Breast epithelium (tissue), 4 donors: ENCODE results near the gene CAMTA1. TPM values are rescaled to one million over a fixed set of nuclear protein-coding genes. Genes with fewer than 3 reads are reported as not detected.

ENCODE experiments used
- DNase-seq, 2 donors: peaks; one replicate each; pipeline ENCODE4 v3.0.0-alpha.2; 2019; ENCODE audit warnings: low spot score in 2 of 2
- H3K27ac ChIP-seq, 2 donors: fragments of 200-600 bp; sonication (generic) in 1 of 2; one replicate each; pipeline ENCODE4 v1.5.1; 2016 to 2019; ENCODE audit warnings: mild to moderate bottlenecking in 1 of 2
- H3K27me3 ChIP-seq, 2 donors: fragments of 200-600 bp; sonication (generic) in 1 of 2; one replicate each; pipeline versions ENCODE4 v1.5.1 to v1.6.0; 2017 to 2019; ENCODE audit warnings: control low read depth in 1 of 2, mild to moderate bottlenecking in 1 of 2
- H3K36me3 ChIP-seq: fragments of 200-600 bp; one replicate; pipeline ENCODE4 v1.5.1; 2019
- H3K4me1 ChIP-seq, 2 donors: fragments of 200-600 bp; sonication (generic); one replicate each; pipeline ENCODE4 v1.5.1; 2016 to 2019; ENCODE audit warnings: control low read depth in 1 of 2
- H3K4me3 ChIP-seq, 3 donors: fragments of 200-600 bp; sonication (generic); 1 replicate in 2 of 3; 2 replicates in 1 of 3; pipeline ENCODE4 v1.5.1; 2016 to 2019; ENCODE audit warnings: mild to moderate bottlenecking in 3 of 3, moderate library complexity in 2 of 3
- H3K9me3 ChIP-seq, 2 donors: fragments of 200-600 bp; sonication (generic) in 1 of 2; one replicate each; pipeline ENCODE4 v1.5.1; 2016 to 2019; ENCODE audit warnings: control low read depth in 1 of 2
- POLR2A ChIP-seq: fragments of 450-650 bp; IDR thresholded peaks from one replicate; pipeline ENCODE4 v1.6.1; 2016; ENCODE audit warnings: antibody characterized with exemption, mild to moderate bottlenecking, moderate library complexity
- POLR2AphosphoS5 ChIP-seq, 3 donors: sonication (generic); formaldehyde crosslinking; IDR thresholded peaks; one replicate each; pipeline ENCODE4 v1.6.1; 2017; ENCODE audit warnings: antibody characterized with exemption in 3 of 3
- intact Hi-C: fragments of 100-400 bp; cut with DNase I; formaldehyde crosslinking; loops from one replicate; pipeline ENCODE4 v1.15.1; 2023; ENCODE audit warnings: low total_unique reads
- total RNA-seq, 3 donors: library from RNA; depleted of rRNA; stranded (reverse); fragments of >200 nt; gene quantifications; one replicate each; pipeline ENCODE4 v1.1.0, GENCODE V29; 2016
- TF ChIP-seq, protein P1 (sequence below), 3 donors: fragments of 450-650 bp; IDR thresholded peaks; one replicate each; pipeline ENCODE4 v1.5.1; 2016 to 2017; ENCODE audit warnings: antibody characterized with exemption in 3 of 3, mild to moderate bottlenecking in 3 of 3, moderate library complexity in 3 of 3

Gene CAMTA1
- total RNA-seq, 3 donors from 2014 or later = 53.4 to 84.0 (median 61.9) TPM

DNA sequence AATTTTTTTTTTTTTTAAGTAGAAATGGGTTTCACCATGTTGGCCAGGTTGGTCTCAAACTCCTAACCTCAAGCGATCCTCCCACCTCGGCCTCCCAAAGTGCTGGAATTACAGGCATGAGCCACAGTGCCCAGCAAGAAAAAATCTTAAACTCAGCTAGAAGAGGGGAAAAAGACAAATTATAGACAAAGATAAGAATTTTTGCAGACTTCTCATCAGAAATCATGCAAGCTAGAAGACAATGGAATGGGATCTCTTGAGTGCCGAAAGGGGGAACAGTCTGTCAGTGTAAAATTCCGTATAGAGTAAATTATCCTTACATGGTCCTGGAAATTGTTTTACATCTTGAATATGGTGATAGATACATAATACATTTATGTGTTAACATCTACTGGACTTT is 294.4 kb downstream of the CAMTA1 start:
- Histone ChIP-seq H3K27ac (no peak overlapping the region), H3K4me3 (no peak overlapping the region), H3K36me3 (no peaks in the 10 kb centered on the region), H3K9me3 (peaks cover 0 to 18% of the 10 kb centered on the region in 2 donors), H3K27me3 (no peaks in the 10 kb centered on the region), H3K4me1 (no peaks in the 10 kb centered on the region)
- TF ChIP-seq POLR2A (no peak), POLR2AphosphoS5 (IDR thresholded peaks at IDR 0.05) (no peak)
- TF ChIP-seq, protein P1, sequence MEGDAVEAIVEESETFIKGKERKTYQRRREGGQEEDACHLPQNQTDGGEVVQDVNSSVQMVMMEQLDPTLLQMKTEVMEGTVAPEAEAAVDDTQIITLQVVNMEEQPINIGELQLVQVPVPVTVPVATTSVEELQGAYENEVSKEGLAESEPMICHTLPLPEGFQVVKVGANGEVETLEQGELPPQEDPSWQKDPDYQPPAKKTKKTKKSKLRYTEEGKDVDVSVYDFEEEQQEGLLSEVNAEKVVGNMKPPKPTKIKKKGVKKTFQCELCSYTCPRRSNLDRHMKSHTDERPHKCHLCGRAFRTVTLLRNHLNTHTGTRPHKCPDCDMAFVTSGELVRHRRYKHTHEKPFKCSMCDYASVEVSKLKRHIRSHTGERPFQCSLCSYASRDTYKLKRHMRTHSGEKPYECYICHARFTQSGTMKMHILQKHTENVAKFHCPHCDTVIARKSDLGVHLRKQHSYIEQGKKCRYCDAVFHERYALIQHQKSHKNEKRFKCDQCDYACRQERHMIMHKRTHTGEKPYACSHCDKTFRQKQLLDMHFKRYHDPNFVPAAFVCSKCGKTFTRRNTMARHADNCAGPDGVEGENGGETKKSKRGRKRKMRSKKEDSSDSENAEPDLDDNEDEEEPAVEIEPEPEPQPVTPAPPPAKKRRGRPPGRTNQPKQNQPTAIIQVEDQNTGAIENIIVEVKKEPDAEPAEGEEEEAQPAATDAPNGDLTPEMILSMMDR (IDR thresholded peaks at IDR 0.05) = no peak
- intact Hi-C loops = no loop called here
- no peak for DNase-seq

DNA sequence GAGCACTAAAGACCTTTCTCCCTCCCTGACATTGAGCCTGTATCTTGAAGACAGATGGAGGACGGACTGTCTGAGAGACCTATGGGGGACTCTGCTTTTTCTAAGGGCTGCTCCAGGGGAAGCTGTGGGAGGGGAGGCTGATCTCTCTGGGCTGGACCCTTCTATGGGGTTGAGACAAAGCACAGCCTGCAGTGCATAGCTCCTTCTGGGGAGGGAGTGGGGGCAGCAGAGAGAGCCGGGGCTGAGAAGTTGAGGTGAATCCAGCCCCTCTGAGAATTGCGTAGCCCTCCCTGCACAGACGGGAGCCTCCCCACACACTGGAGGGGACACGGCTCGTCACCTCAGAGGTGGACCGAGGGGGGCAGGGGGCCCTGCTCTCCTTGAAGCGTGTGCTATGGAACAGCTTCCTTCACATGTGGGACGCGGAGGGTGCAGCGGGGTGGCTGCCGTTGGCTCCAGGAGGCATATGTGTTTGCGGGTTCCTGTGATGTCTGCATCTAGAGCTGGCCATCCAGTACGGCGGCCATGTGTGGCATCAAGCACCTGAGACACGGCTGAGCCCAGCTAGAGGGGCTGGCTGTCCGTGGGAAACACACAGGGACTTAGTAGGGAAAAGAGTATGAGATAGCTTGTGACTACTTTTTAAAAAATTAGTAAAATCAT is 299.1 kb downstream of the CAMTA1 start:
- no peak overlapping the region for H3K27ac ChIP-seq
- H3K9me3 ChIP-seq = peaks cover 0 to 9% of the 10 kb centered on the region in 2 donors
- H3K4me3 ChIP-seq = no peak overlapping the region
- no peaks in the 10 kb centered on the region for H3K4me1 ChIP-seq
- intact Hi-C loops = no loop called here
- TF ChIP-seq POLR2AphosphoS5 (IDR thresholded peaks at IDR 0.05) (no peak), POLR2A (no peak)
- TF ChIP-seq, protein P1 (IDR thresholded peaks at IDR 0.05) = no peak
- no peaks in the 10 kb centered on the region for H3K27me3 ChIP-seq
- H3K36me3 ChIP-seq = no peaks in the 10 kb centered on the region
- no peak for DNase-seq

DNA sequence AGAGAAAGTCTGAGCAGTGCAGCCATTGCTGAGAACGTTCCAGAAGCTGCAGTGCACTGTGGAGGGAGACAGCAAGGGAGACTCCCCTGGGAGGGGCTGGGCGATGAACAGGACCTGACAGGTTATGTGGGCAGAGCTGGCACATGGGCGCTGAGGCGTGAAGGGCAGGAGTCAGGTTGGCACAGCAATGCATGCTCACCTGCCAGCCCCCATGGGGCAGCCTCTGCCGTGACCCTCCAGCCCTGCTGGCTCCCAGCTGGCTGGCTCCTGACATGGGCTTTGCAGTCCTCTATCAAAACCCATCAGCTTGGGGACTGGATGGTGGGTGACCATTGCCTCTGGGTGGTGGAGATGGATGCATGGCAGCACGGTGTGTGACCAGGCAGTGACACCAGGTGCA is 300.3 kb downstream of the CAMTA1 start:
- H3K4me1 ChIP-seq = no peaks in the 10 kb centered on the region
- DNase-seq = no peak
- no peak overlapping the region for H3K4me3 ChIP-seq
- intact Hi-C loops = loop anchor here (5.0 kb wide), 1 partner anchor 642 kb away; no protein-coding TSS in a partner anchor
- TF ChIP-seq POLR2A (no peak), POLR2AphosphoS5 (IDR thresholded peaks at IDR 0.05) (no peak)
- TF ChIP-seq, protein P1 (IDR thresholded peaks at IDR 0.05) = no peak
- H3K27me3 ChIP-seq = no peaks in the 10 kb centered on the region
- H3K9me3 ChIP-seq = no peaks in the 10 kb centered on the region
- no peaks in the 10 kb centered on the region for H3K36me3 ChIP-seq
- no peak overlapping the region for H3K27ac ChIP-seq

DNA sequence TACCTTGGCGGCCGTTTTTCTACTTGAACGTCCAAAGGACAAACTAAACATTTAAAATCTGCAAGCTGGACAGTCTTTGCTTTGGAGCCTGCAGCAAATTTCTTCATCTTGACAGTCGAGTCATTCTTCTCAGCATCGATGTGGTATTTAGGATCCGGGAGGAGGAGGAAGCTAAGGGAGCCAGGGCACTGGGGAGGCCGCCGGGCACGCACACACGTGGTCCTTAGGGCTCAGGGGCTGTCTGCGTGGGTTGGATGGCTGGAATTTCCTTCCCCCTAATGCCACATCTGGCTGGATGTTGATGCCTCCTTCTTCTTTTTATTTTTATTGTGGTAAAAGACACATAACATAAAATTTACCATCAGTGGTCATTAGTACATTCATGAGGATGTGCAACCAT is 300.9 kb downstream of the CAMTA1 start:
- H3K4me3 ChIP-seq = no peak overlapping the region
- H3K4me1 ChIP-seq = no peaks in the 10 kb centered on the region
- DNase-seq = no peak
- no peak overlapping the region for H3K27ac ChIP-seq
- H3K36me3 ChIP-seq = no peaks in the 10 kb centered on the region
- TF ChIP-seq, protein P1 (IDR thresholded peaks at IDR 0.05) = no peak
- TF ChIP-seq POLR2A = no peak
- no peak for TF ChIP-seq POLR2AphosphoS5 (IDR thresholded peaks at IDR 0.05)
- intact Hi-C loops = loop anchor here (5.0 kb wide), 1 partner anchor 641 kb away; no protein-coding TSS in a partner anchor
- H3K27me3 ChIP-seq = no peaks in the 10 kb centered on the region
- H3K9me3 ChIP-seq = no peaks in the 10 kb centered on the region

DNA sequence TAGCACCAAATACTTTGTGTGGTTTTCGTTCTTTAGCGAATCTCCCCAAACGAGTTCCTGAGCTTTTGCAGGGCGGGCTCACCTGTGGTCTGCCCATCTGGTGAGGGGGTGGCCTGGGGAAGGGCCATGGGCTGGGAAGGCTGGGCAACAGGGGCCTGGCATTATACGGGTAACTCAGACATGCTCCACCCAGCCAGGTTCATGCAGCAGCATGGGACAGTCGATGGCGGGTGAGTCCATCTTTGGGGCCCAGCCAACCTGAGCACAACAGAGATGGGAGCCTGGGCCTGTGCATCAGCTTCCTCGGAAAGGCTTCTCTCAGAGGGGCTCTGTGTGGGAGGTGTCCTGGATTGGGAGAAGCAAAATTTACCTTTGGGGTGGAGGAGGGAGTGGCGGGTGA is 302.6 kb downstream of the CAMTA1 start:
- no peak for DNase-seq
- intact Hi-C loops = loop anchor here (5.0 kb wide), 1 partner anchor 639 kb away; no protein-coding TSS in a partner anchor
- Histone ChIP-seq H3K36me3 (no peaks in the 10 kb centered on the region), H3K4me1 (no peaks in the 10 kb centered on the region), H3K9me3 (no peaks in the 10 kb centered on the region), H3K27me3 (no peaks in the 10 kb centered on the region), H3K27ac (no peak overlapping the region), H3K4me3 (no peak overlapping the region)
- no peak for TF ChIP-seq POLR2AphosphoS5 (IDR thresholded peaks at IDR 0.05)
- TF ChIP-seq, protein P1 (IDR thresholded peaks at IDR 0.05) = no peak
- no peak for TF ChIP-seq POLR2A
